ENCODE data around the gene PRAMEF33.
"Not testable (repeated sequence)": the region's sequence is repeated elsewhere in the genome, so short reads cannot be mapped to it uniquely, and the experiment has no call there.

The PRAMEF33 gene, protein sequence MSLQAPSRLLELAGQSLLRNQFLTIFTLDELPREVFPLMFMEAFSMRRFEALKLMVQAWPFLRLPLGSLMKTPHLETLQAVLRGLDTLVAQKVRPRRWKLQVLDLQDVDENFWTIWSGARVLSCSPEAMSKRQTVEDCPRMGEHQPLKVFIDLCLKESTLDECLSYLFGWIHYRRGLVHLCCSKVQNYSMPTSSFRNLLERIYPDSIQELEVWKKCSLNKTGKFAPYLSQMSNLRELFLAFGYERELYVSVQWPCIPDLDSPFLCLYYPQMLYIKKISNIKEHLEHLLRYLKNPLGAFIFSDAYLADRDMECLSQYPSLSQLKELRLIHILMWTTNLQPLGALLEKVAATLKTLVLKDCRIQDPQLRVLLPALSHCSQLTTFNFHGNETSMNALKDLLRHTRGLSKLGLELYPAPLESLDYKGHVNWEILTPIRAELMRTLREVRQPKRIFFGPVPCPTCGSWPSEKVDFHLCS

DNA sequence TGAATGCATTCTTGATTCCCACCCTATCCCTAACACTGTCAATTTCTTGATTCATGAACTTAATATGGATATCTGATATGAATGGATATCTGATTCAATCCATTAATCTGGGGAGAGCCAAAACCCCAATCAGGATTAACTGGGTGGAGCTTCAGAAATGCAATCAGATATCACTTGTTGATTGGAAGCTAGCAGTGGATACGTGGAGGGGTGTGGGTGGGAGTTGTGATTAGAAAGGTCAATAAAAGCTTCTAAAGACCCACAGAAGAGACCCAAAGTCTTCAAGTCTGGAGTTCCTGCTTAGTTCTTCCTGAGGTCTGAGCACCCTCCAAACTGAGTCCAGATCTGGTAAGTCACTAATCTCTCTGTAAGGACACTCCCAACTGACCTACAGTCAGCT is at the start of gene PRAMEF33:
Gene PRAMEF33 (plus strand): TSS at position 301 of the 400 bp plus-strand sequence. CDS start 2,416 bp downstream, outside the sequence.
- POLR2A ChIA-PET; DNase-seq (ENCODE audit: low read depth, low spot score); CTCF ChIA-PET; H3K4me3 ChIP-seq (ENCODE audit: low read depth, low read length): not testable (repeated sequence)

DNA sequence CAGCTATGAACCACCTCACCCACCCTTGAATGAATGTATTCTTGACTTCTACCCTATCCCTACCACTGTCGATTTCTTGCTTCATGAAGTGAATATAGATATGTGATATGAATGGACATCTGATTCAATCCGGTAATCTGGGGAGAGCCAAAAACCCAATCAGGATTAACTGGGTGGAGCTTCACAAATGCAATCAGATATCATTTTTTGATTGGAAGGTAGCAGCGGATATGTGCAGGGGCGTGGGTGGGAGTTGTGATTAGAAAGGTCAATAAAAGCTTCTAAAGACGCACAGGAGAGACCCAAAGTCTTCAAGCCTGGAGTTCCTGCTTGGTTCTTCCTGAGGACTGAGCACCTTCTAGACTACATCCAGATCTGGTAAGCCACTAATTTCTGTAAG is 49.4 kb upstream of the PRAMEF33 start, which contains the start of gene PRAMEF5:
Gene PRAMEF5 (plus strand): TSS at position 301 of the 400 bp plus-strand sequence. CDS start 5,071 bp downstream, outside the sequence.
- CTCF ChIA-PET; POLR2A ChIA-PET; H3K4me3 ChIP-seq (ENCODE audit: low read depth, low read length); DNase-seq (ENCODE audit: low read depth, low spot score): not testable (repeated sequence)

DNA sequence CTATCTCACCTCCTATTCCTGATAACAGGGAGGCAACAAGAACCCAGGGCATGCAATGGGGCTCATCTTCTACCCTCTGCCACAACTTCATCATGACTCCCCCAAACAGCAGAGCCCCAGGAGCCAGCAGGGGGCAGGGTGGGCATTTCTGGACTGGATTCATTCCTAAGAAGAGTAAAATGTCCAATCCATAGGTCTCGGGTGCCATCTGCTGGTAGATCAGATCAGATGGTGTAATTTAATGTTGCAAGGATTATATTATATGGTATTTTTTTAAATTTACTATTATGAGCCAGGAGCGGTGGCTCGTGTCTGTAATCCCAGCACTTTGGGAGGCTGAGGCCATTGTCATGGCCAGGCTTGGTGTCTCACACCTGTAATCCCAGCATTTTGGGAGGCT is 38.2 kb upstream of the PRAMEF33 start:
- CTCF ChIA-PET; H3K4me3 ChIP-seq (ENCODE audit: low read depth, low read length); POLR2A ChIA-PET; DNase-seq (ENCODE audit: low read depth, low spot score): not testable (repeated sequence)

DNA sequence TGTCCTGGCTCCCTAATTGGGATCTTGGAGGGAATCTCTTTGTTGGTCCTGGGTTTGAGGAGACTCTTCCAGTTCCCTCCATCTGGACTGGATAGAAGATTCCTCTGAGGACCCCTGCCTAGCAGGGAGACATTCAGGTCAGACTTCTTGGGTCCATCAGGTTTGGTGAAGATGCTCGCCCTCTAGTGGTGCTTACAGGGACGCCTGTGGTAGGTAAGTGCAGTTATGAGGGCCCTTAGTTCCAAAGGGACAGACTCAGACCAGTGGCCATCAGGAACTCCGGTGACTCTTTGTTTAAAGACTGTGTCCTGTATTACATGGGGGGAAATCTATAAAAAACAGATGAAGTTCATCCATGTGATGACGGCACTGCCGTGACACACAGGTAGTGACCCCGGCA is 26.3 kb upstream of the PRAMEF33 start:
- H3K4me3 ChIP-seq (ENCODE audit: low read depth, low read length); CTCF ChIA-PET; POLR2A ChIA-PET; DNase-seq (ENCODE audit: low read depth, low spot score): not testable (repeated sequence)

- H3K4me3 ChIP-seq (ENCODE audit: low read depth, low read length); POLR2A ChIA-PET; DNase-seq (ENCODE audit: low read depth, low spot score); CTCF ChIA-PET: not testable (repeated sequence)
Measured at GRCh38 chr1:13279617-13280016, 23.7 kb upstream of the PRAMEF33 start.

DNA sequence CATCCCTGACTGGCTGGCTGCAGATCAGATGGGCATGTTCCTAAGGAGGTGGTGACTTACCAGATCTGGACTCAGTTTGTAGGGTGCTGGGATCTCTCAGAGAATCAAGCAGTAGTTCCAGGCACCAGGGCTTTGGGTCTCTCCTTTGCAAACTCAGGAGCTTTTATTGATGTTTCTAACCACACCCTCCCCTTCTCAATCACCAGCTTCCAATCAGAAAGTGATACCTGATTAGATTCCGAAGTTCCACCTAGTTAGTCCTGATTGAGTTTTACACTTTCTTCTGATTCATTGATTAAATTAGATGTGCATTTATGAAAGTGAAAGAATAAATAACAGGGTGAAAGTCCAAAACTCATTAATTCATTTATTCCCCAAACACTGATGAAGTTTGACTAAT is 18.3 kb upstream of the PRAMEF33 start, which contains the start of gene PRAMEF8:
Gene PRAMEF8 (minus strand): TSS at position 101 of the 400 bp plus-strand sequence. CDS start 1,046 bp downstream, outside the sequence.
- H3K4me3 ChIP-seq (ENCODE audit: low read depth, low read length); CTCF ChIA-PET; POLR2A ChIA-PET; DNase-seq (ENCODE audit: low read depth, low spot score): not testable (repeated sequence)

GRCh38 chr1:13289030-13289429 is 14.3 kb upstream of the PRAMEF33 start:
- DNase-seq (ENCODE audit: low read depth, low spot score); POLR2A ChIA-PET: not testable (repeated sequence)

DNA sequence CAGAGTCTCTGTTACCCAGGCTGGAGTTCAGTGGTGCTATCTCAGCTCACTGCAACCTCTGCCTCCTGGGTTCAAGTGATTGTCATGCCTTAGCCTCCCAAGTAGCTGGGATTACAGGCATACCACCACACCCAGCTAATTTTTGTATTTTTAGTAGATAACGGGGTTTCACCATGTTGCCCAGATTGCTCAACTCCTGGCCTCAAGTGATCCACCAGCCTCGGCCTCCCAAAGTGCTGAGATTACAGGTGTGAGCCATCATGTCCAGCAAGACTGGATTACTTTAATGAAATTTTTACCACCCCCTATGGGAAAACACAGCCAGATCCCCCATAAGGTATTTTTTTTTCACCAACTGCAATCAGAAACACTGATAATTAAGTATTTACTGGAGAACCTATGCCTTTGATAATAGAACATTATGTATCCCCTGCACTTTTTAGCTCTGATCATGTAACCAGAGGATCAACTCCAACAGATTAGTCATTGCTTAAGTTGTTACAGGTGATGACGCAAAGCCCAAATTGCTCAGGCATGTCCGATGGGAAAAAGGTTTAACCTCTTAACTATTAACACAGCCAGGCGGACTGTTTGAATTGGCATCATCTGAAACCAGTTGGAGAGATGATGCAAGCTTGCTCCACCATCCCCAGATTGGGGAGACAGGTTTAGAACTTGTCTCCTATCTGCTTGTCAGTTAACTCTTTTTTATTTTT is 6.0 kb upstream of the PRAMEF33 start:
- DNase-seq (ENCODE audit: low read depth, low spot score); H3K4me3 ChIP-seq (ENCODE audit: low read depth, low read length); POLR2A ChIA-PET; CTCF ChIA-PET: not testable (repeated sequence)

More at GRCh38 chr1:13289030-13289429, 14.3 kb upstream of the PRAMEF33 start:
- H3K4me3 ChIP-seq (ENCODE audit: low read depth, low read length); CTCF ChIA-PET: not testable (repeated sequence)

DNA sequence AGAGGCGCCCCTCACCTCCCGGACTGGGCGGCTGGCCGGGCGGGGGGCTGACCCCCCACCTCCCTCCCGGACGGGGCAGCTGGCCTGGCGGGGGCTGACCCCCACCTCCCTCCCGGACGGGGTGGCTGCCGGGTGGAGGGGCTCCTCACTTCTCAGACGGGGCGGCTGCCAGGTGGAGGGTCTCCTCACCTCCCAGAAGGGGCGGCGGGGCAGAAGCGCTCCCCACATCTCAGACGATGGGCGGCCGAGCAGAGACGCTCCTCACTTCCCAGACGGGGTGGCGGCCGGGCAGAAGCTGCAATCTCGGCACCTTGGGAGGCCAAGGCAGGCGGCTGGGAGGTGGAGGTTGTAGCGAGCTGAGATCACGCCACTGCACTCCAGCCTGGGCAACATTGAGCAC is 4.6 kb upstream of the PRAMEF33 start:
- POLR2A ChIA-PET; CTCF ChIA-PET; DNase-seq (ENCODE audit: low read depth, low spot score); H3K4me3 ChIP-seq (ENCODE audit: low read depth, low read length): not testable (repeated sequence)

GRCh38 chr1:13302197-13302596 is 1.1 kb upstream of the PRAMEF33 start:
- CTCF ChIA-PET; POLR2A ChIA-PET; DNase-seq (ENCODE audit: low read depth, low spot score); H3K4me3 ChIP-seq (ENCODE audit: low read depth, low read length): not testable (repeated sequence)

DNA sequence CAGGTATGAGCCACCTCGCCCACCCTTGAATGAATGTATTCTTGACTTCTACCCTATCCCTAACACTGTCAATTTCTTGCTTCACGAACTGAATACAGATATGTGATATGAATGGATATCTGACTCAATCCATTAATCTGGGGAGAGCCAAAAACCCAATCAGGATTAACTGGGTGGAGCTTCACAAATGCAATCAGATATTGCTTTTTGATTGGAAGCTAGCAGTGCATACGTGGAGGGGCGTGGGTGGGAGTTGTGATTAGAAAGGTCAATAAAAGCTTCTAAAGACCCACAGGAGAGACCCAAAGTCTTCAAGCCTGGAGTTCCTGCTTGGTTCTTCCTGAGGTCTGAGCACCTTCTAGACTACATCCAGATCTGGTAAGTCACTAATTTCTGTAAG is 11.9 kb downstream of the PRAMEF33 start, which contains the start of gene PRAMEF15:
Gene PRAMEF15 (plus strand): TSS at position 301 of the 400 bp plus-strand sequence. CDS start 2,827 bp downstream, outside the sequence.
- DNase-seq (ENCODE audit: low read depth, low spot score); POLR2A ChIA-PET; CTCF ChIA-PET; H3K4me3 ChIP-seq (ENCODE audit: low read depth, low read length): not testable (repeated sequence)

- CTCF ChIA-PET; DNase-seq (ENCODE audit: low read depth, low spot score); POLR2A ChIA-PET; H3K4me3 ChIP-seq (ENCODE audit: low read depth, low read length): not testable (repeated sequence)
Measured at GRCh38 chr1:13342496-13342895, 39.2 kb downstream of the PRAMEF33 start.

GRCh38 chr1:13347034-13347433 is 43.7 kb downstream of the PRAMEF33 start, which contains the start of gene PRAMEF14:
Gene PRAMEF14, minus strand, starts transcription at chr1:13347134. Its CDS starts 1,820 bp downstream, at chr1:13345314.
- POLR2A ChIA-PET; H3K4me3 ChIP-seq (ENCODE audit: low read depth, low read length); CTCF ChIA-PET; DNase-seq (ENCODE audit: low read depth, low spot score): not testable (repeated sequence)

GRCh38 chr1:13353476-13353875 is 50.1 kb downstream of the PRAMEF33 start:
- POLR2A ChIA-PET; H3K4me3 ChIP-seq (ENCODE audit: low read depth, low read length); DNase-seq (ENCODE audit: low read depth, low spot score); CTCF ChIA-PET: not testable (repeated sequence)

GRCh38 chr1:13354475-13354874 is 51.1 kb downstream of the PRAMEF33 start:
- CTCF ChIA-PET; DNase-seq (ENCODE audit: low read depth, low spot score); H3K4me3 ChIP-seq (ENCODE audit: low read depth, low read length); POLR2A ChIA-PET: not testable (repeated sequence)

DNA sequence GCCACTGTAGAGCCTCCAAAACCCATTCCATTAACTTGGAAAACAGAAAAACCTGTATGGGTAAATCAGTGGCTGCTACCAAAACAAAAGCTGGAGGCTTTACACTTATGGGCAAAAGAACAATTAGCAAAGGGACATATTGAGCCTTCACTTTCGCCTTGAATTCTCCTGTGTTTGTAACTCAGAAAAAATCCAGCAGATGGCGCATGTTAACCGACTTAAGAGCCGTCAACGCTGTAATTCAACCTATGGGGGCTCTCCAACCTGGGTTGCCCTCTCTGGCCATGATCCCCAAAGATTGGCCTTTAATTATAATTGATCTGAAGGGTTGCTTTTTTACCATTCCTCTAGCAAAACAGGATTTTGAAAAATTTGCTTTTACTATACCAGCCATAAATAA is 53.4 kb downstream of the PRAMEF33 start:
- POLR2A ChIA-PET; H3K4me3 ChIP-seq (ENCODE audit: low read depth, low read length); CTCF ChIA-PET: not testable (repeated sequence)
- peak; percentile 0 for DNase-seq (ENCODE audit: low read depth, low spot score)

Measured in AG04449 (cell line).